PC-9 (cell line): ENCODE data around the gene TUBA4A. TPM values are rescaled to one million over a fixed set of nuclear protein-coding genes. Genes with fewer than 3 reads are reported as not detected.
"Not testable (repeated sequence)": the region's sequence is repeated elsewhere in the genome, so short reads cannot be mapped to it uniquely, and the experiment has no call there.

ENCODE experiments used
- BruUV-seq: library from RNA; stranded (reverse); fragments of 400-500 nt; replicated peaks from 2 replicates; lab custom pipeline; 2021; lab: Mats Ljungman, UMichigan
- CTCF ChIA-PET: fragments of 300-600 bp; sonication (Branson Sonifier 250); formaldehyde crosslinking; loops from one replicate; lab custom pipeline; 2022; ENCODE audit warnings: antibody characterized with exemption; lab: Charles Lee
- POLR2A ChIA-PET: fragments of 300-600 bp; sonication (Branson Sonifier 250); formaldehyde crosslinking; loops from one replicate; lab custom pipeline; 2022; ENCODE audit warnings: antibody characterized with exemption; ENCODE audit not compliant: unreplicated experiment; lab: Charles Lee
- DNase-seq, 2 experiments: peaks; one replicate each; pipeline versions ENCODE4 v3.0.0 to v3.0.0-alpha.2; 2015 to 2022; ENCODE audit warnings: mixed read lengths in 1 of 2
- H2AFZ ChIP-seq: fragments of 200-600 bp; sonication (generic); 2 replicates; pipeline ENCODE4 v1.8.1; 2017; ENCODE audit warnings: antibody characterized with exemption
- H3F3A ChIP-seq: fragments of 200-600 bp; sonication (generic); 2 replicates; pipeline ENCODE4 v1.8.1; 2017; ENCODE audit warnings: antibody characterized with exemption, mild to moderate bottlenecking, low read depth; ENCODE audit not compliant: insufficient read depth
- H3K27ac ChIP-seq: fragments of 200-600 bp; sonication (generic); 2 replicates; pipeline ENCODE4 v1.6.1; 2016; ENCODE audit warnings: mixed run types
- H3K27me3 ChIP-seq: fragments of 200-600 bp; sonication (generic); 2 replicates; pipeline ENCODE4 v1.6.1; 2016; ENCODE audit warnings: low read depth, mixed run types; ENCODE audit not compliant: insufficient read depth
- H3K36me3 ChIP-seq: fragments of 200-600 bp; sonication (generic); 2 replicates; pipeline ENCODE4 v1.6.1; 2016; ENCODE audit warnings: low read depth, mixed run types
- H3K4me1 ChIP-seq: fragments of 200-600 bp; sonication (generic); replicated peaks from 2 replicates; pipeline ENCODE4 v1.6.1; 2016; ENCODE audit warnings: mixed run types; ENCODE audit not compliant: insufficient read depth
- H3K4me2 ChIP-seq: fragments of 200-600 bp; sonication (generic); 2 replicates; pipeline ENCODE4 v1.6.1; 2017; ENCODE audit warnings: mixed run types
- H3K4me3 ChIP-seq: fragments of 200-600 bp; sonication (generic); 2 replicates; pipeline ENCODE4 v1.6.1; 2016; ENCODE audit warnings: mixed run types
- H3K79me2 ChIP-seq: fragments of 200-600 bp; sonication (generic); 2 replicates; pipeline ENCODE4 v1.6.1; 2017; ENCODE audit warnings: low read depth, mixed run types
- H3K9me2 ChIP-seq: fragments of 200-600 bp; sonication (generic); 2 replicates; pipeline ENCODE4 v1.8.1; 2017; ENCODE audit warnings: mild to moderate bottlenecking; ENCODE audit not compliant: insufficient read depth
- H3K9me3 ChIP-seq: fragments of 200-600 bp; sonication (generic); 2 replicates; pipeline ENCODE4 v1.8.1; 2016; ENCODE audit warnings: low read depth; ENCODE audit not compliant: insufficient read depth
- H4K20me1 ChIP-seq: fragments of 200-600 bp; sonication (generic); 2 replicates; pipeline ENCODE4 v1.8.1; 2017; ENCODE audit not compliant: insufficient read depth
- EZH2 ChIP-seq: fragments of 200-600 bp; sonication (generic); IDR thresholded peaks from 2 replicates; pipeline ENCODE4 v1.8.0; 2017; ENCODE audit warnings: antibody characterized with exemption, low read depth
- intact Hi-C: fragments of 100-400 bp; cut with micrococcal nuclease; formaldehyde crosslinking; loops from one replicate; pipeline ENCODE4 v1.10.0; 2022; ENCODE audit not compliant: unreplicated experiment
- total RNA-seq: library from RNA; stranded (reverse); gene quantifications from 2 replicates; pipeline ENCODE4 v1.2.3, GENCODE V29; 2021
- TF ChIP-seq, protein P1 (sequence below): fragments of 200-600 bp; sonication (generic); conservative IDR thresholded peaks from 2 replicates; pipeline ENCODE4 v1.6.1; 2017; ENCODE audit warnings: mixed run types, antibody characterized with exemption, mild to moderate bottlenecking, moderate library complexity

TUBA4A gene
- total RNA-seq, 1 experiment from 2014 or later: 157 TPM

DNA sequence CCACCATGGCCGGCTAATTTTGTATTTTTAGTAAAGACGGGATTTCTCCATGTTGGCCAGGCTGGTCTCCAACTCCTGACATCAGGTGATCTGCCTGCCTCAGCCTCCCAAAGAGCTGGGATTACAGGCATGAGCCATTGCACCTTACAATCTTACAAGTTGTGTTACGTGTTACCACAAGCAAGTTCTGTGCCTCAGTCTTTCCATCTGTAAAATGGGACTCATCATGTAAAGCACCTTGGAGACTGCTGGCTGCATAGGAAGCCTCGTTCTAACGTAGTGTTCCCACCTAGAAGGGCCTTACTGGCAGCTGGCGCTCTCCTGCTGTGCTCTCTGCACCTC is 35.4 kb upstream of the TUBA4A start:
- Histone ChIP-seq H3K4me1 (peaks cover 12% of the 10 kb centered on the region), H3F3A (peaks cover 4% of the 10 kb centered on the region; the same call in 1 of the 2 replicates), H3K9me3 (no peaks in the 10 kb centered on the region), H3K79me2 (no peaks in the 10 kb centered on the region), H4K20me1 (no peaks in the 10 kb centered on the region), H3K4me3 (no peak overlapping the region), H3K36me3 (no peaks in the 10 kb centered on the region), H3K4me2 (peak overlapping the region; percentile 41; the same call in 1 of the 2 replicates), H3K27ac (no peak overlapping the region), H3K27me3 (no peaks in the 10 kb centered on the region), H3K9me2 (no peaks in the 10 kb centered on the region), H2AFZ (no peak overlapping the region)
- no peak for DNase-seq
- ChIA-PET POLR2A (interaction anchor here (0.6 kb wide), 1 partner anchor 77 kb away, joined by 19 read pairs; no protein-coding TSS in a partner anchor), CTCF (interaction anchor here (0.7 kb wide), 1 partner anchor 44 kb away, joined by 3 read pairs; no protein-coding TSS in a partner anchor)
- no TSS peak for BruUV-seq
- intact Hi-C loops: no loop called here
- TF ChIP-seq, protein P1, sequence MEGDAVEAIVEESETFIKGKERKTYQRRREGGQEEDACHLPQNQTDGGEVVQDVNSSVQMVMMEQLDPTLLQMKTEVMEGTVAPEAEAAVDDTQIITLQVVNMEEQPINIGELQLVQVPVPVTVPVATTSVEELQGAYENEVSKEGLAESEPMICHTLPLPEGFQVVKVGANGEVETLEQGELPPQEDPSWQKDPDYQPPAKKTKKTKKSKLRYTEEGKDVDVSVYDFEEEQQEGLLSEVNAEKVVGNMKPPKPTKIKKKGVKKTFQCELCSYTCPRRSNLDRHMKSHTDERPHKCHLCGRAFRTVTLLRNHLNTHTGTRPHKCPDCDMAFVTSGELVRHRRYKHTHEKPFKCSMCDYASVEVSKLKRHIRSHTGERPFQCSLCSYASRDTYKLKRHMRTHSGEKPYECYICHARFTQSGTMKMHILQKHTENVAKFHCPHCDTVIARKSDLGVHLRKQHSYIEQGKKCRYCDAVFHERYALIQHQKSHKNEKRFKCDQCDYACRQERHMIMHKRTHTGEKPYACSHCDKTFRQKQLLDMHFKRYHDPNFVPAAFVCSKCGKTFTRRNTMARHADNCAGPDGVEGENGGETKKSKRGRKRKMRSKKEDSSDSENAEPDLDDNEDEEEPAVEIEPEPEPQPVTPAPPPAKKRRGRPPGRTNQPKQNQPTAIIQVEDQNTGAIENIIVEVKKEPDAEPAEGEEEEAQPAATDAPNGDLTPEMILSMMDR: no peak
- no peak for TF ChIP-seq EZH2

GRCh38 chr2:219287580-219288265 is 34.0 kb upstream of the TUBA4A start:
- H3K9me2 ChIP-seq: no peaks in the 10 kb centered on the region
- intact Hi-C loops: loop anchor here (2.0 kb wide), 1 partner anchor 59 kb away; the partner anchor contains the start of genes ANKZF1 and ATG9A
- H3K4me1 ChIP-seq: peaks cover 12% of the 10 kb centered on the region
- CTCF ChIA-PET: interaction anchor here (0.7 kb wide), 1 partner anchor 25 kb away, joined by 4 read pairs; no protein-coding TSS in a partner anchor
- no peaks in the 10 kb centered on the region for H3K79me2 ChIP-seq
- TF ChIP-seq EZH2: no peak
- TF ChIP-seq, protein P1: no peak
- no peak for DNase-seq
- no peak overlapping the region for H3K4me3 ChIP-seq
- H3F3A ChIP-seq: peaks cover 4% of the 10 kb centered on the region; the same call in 1 of the 2 replicates
- no peaks in the 10 kb centered on the region for H3K27me3 ChIP-seq
- POLR2A ChIA-PET: no interaction called here
- no peak overlapping the region for H3K4me2 ChIP-seq
- H3K27ac ChIP-seq: no peak overlapping the region
- no peaks in the 10 kb centered on the region for H3K36me3 ChIP-seq
- no peaks in the 10 kb centered on the region for H4K20me1 ChIP-seq
- no TSS peak for BruUV-seq
- H2AFZ ChIP-seq: no peak overlapping the region
- no peaks in the 10 kb centered on the region for H3K9me3 ChIP-seq

GRCh38 chr2:219287116-219287440 is 33.4 kb upstream of the TUBA4A start:
- not testable (repeated sequence) for H3K9me2 ChIP-seq, H3K4me2 ChIP-seq, H3K9me3 ChIP-seq, H4K20me1 ChIP-seq, DNase-seq, H3F3A ChIP-seq, H3K79me2 ChIP-seq, H3K36me3 ChIP-seq, H3K4me3 ChIP-seq, BruUV-seq, H3K27ac ChIP-seq, H2AFZ ChIP-seq, H3K27me3 ChIP-seq
- intact Hi-C loops: loop anchor here (2.0 kb wide), 1 partner anchor 58 kb away; the partner anchor contains the start of genes ANKZF1 and ATG9A
- CTCF ChIA-PET: interaction anchor here (0.7 to 1.0 kb wide), 2 partner anchors 25 to 100 kb away, joined by 3 to 4 read pairs; no protein-coding TSS in a partner anchor
- POLR2A ChIA-PET: interaction anchor here (0.9 kb wide), 1 partner anchor 13 kb away, joined by 7 read pairs; no protein-coding TSS in a partner anchor
- peaks cover 12% of the 10 kb centered on the region for H3K4me1 ChIP-seq
